GM23338 (cell line): ENCODE results near the gene PICALM. TPM values are rescaled to one million over a fixed set of nuclear protein-coding genes. Genes with fewer than 3 reads are reported as not detected.

ENCODE experiments used
- ATAC-seq: fragments of 200-7000 bp; cut with Tn5 transposase; 3 replicates; pipeline ENCODE4 v1.9.1; 2020
- DNase-seq: peaks from one replicate; pipeline ENCODE4 v3.0.0-alpha.2; 2015; ENCODE audit warnings: low spot score
- H2AFZ ChIP-seq: fragments of 200-600 bp; sonication (generic); 2 replicates; pipeline ENCODE4 v1.8.0; 2016; ENCODE audit warnings: antibody characterized with exemption, mild to moderate bottlenecking, moderate library complexity
- H3F3A ChIP-seq: fragments of 200-600 bp; sonication (generic); replicated peaks from 2 replicates; pipeline ENCODE4 v1.8.0; 2017; ENCODE audit warnings: antibody characterized with exemption, mixed run types, low read depth
- H3K27ac ChIP-seq: fragments of 200-600 bp; sonication (generic); 2 replicates; pipeline ENCODE4 v1.6.1; 2016; ENCODE audit warnings: low read depth
- H3K27me3 ChIP-seq: fragments of 200-600 bp; sonication (generic); 2 replicates; pipeline ENCODE4 v1.8.0; 2016; ENCODE audit warnings: mild to moderate bottlenecking, mixed run types, moderate library complexity; ENCODE audit not compliant: insufficient read depth
- H3K36me3 ChIP-seq: fragments of 200-600 bp; sonication (generic); 2 replicates; pipeline ENCODE4 v1.8.0; 2016; ENCODE audit warnings: mild to moderate bottlenecking; ENCODE audit not compliant: insufficient read depth
- H3K4me1 ChIP-seq: fragments of 200-600 bp; sonication (generic); 2 replicates; pipeline ENCODE4 v1.8.0; 2016; ENCODE audit warnings: mild to moderate bottlenecking, moderate library complexity; ENCODE audit not compliant: insufficient read depth
- H3K4me2 ChIP-seq: fragments of 200-600 bp; sonication (generic); 2 replicates; pipeline ENCODE4 v1.7.1; 2017; ENCODE audit warnings: mixed run types
- H3K4me3 ChIP-seq: fragments of 200-600 bp; sonication (generic); 2 replicates; pipeline ENCODE4 v1.6.1; 2016; ENCODE audit warnings: mixed run types
- H3K79me2 ChIP-seq: fragments of 200-600 bp; sonication (generic); replicated peaks from 2 replicates; pipeline ENCODE4 v1.8.0; 2017; ENCODE audit warnings: mild to moderate bottlenecking; ENCODE audit not compliant: insufficient read depth
- H3K9me2 ChIP-seq: fragments of 200-600 bp; sonication (generic); 2 replicates; pipeline ENCODE4 v1.8.0; 2017; ENCODE audit not compliant: insufficient read depth
- H4K20me1 ChIP-seq: fragments of 200-600 bp; sonication (generic); replicated peaks from 2 replicates; pipeline ENCODE4 v1.8.0; 2017; ENCODE audit warnings: mild to moderate bottlenecking; ENCODE audit not compliant: insufficient read depth
- H3K27ac Mint-ChIP-seq: 2 replicates; pipeline ENCODE4 v1.8.0; 2020; ENCODE audit warnings: inconsistent platforms, mild to moderate bottlenecking, moderate library complexity, mixed read lengths
- H3K27me3 Mint-ChIP-seq: 3 replicates; pipeline ENCODE4 v1.8.0; 2022; ENCODE audit warnings: low read depth, mild to moderate bottlenecking, moderate library complexity, mixed read lengths, inconsistent platforms; ENCODE audit not compliant: insufficient read depth, poor library complexity
- H3K36me3 Mint-ChIP-seq: 3 replicates; pipeline ENCODE4 v1.8.0; 2021; ENCODE audit warnings: low read depth, mild to moderate bottlenecking, inconsistent platforms, moderate library complexity, mixed read lengths
- H3K4me1 Mint-ChIP-seq: 3 replicates; pipeline ENCODE4 v1.8.0; 2020; ENCODE audit warnings: mild to moderate bottlenecking, inconsistent platforms, mixed read lengths
- H3K4me3 Mint-ChIP-seq: 3 replicates; pipeline ENCODE4 v1.8.0; 2021; ENCODE audit warnings: moderate library complexity, mild to moderate bottlenecking, inconsistent platforms, mixed read lengths
- H3K9me3 Mint-ChIP-seq: 3 replicates; pipeline ENCODE4 v1.8.0; 2020; ENCODE audit warnings: moderate library complexity, mild to moderate bottlenecking, inconsistent platforms, mixed read lengths
- ETS1 ChIP-seq: IDR thresholded peaks from 2 replicates; pipeline ENCODE4 v1.6.1; 2016; ENCODE audit warnings: antibody characterized with exemption
- EZH2 ChIP-seq: fragments of 200-600 bp; sonication (generic); IDR thresholded peaks from one replicate; pipeline ENCODE4 v1.8.0; 2017; ENCODE audit warnings: antibody characterized with exemption, mild to moderate bottlenecking, low read depth; ENCODE audit not compliant: unreplicated experiment
- EZH2phosphoT487 ChIP-seq: fragments of 200-600 bp; sonication (generic); IDR thresholded peaks from one replicate; pipeline ENCODE4 v1.8.1; 2018; ENCODE audit warnings: antibody characterized with exemption; ENCODE audit not compliant: unreplicated experiment
- JUNB ChIP-seq: IDR thresholded peaks from one replicate; pipeline ENCODE4 v1.6.1; 2016; ENCODE audit warnings: antibody characterized with exemption; ENCODE audit not compliant: unreplicated experiment
- NANOG ChIP-seq: IDR thresholded peaks from 2 replicates; pipeline ENCODE4 v1.6.1; 2016; ENCODE audit warnings: antibody characterized with exemption, borderline replicate concordance
- POLR2AphosphoS5 ChIP-seq: IDR thresholded peaks from 2 replicates; pipeline ENCODE4 v1.6.1; 2016; ENCODE audit warnings: antibody characterized with exemption, low read depth
- REST ChIP-seq: IDR thresholded peaks from one replicate; pipeline ENCODE4 v1.6.1; 2018; ENCODE audit warnings: antibody characterized with exemption; ENCODE audit not compliant: unreplicated experiment
- ZNF331 ChIP-seq: fragments of 250-450 bp; sonication (Bioruptor Pico); IDR thresholded peaks from 2 replicates; pipeline ENCODE4 v1.5.0; 2020; ENCODE audit warnings: low read depth, mild to moderate bottlenecking, moderate library complexity
- ZNF462 ChIP-seq: fragments of 250-450 bp; sonication (Bioruptor Pico); IDR thresholded peaks from 2 replicates; pipeline ENCODE4 v1.5.0; 2020; ENCODE audit warnings: mild to moderate bottlenecking, moderate library complexity
- polyA plus RNA-seq: library from polyadenylated mRNA; unstranded; fragments of >200 nt; fragmentation: Nextera tagmentation; extraction: Ambion mirVana; gene quantifications from 2 replicates; pipeline ENCODE4 v1.2.1, GENCODE V29; 2016
- total RNA-seq: library from RNA; depleted of rRNA; stranded (reverse); fragments of >200 nt; shearing (Covaris generic); gene quantifications from 2 replicates; pipeline ENCODE4 v1.2.3, GENCODE V29; 2014
- TF ChIP-seq, protein P1 (sequence below), 2 experiments: fragments of 200-600 bp in 1 of 2; sonication (generic) in 1 of 2; conservative IDR thresholded peaks; 2 replicates each; pipeline versions ENCODE4 v1.5.1 to v1.6.1; 2016 to 2017; ENCODE audit warnings: antibody characterized with exemption in 2 of 2, low read depth in 2 of 2, mild to moderate bottlenecking in 2 of 2, moderate library complexity in 1 of 2

Gene PICALM
- total and polyA plus RNA-seq, 2 experiments from 2014 or later: 27.9 to 134 TPM

DNA sequence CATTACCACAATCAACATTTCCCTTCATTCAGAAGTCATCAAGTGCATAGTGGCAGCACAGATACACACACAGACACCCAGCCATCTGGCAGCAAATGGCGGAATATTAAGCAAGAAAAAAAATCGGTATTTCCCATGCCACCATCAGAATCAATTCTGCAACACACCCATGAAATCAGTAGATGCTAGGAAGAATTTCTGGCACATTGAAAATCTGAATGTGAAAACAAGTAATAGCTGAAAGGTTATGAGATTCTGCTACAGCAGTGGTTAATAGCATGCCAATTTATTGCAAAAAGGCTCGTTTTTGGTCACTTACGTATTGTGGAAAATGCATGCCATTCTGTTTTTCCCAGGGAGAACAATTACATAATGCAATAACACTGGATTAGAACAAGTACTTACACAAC, 91.1 kb downstream of the PICALM start:
- DNase-seq: no peak
- Histone ChIP-seq H3K36me3 (peaks cover 5% of the 10 kb centered on the region), H3K79me2 (no peaks in the 10 kb centered on the region), H2AFZ (no peak overlapping the region), H3K4me2 (no peak overlapping the region), H3F3A (no peaks in the 10 kb centered on the region), H4K20me1 (no peaks in the 10 kb centered on the region), H3K9me2 (no peaks in the 10 kb centered on the region), H3K27ac (no peak overlapping the region), H3K4me3 (no peak overlapping the region), H3K27me3 (no peaks in the 10 kb centered on the region), H3K4me1 (no peaks in the 10 kb centered on the region)
- Mint-ChIP-seq H3K36me3 (peaks cover 22% of the 10 kb centered on the region; the same call in 2 of the 3 replicates), H3K4me3 (no peak overlapping the region), H3K4me1 (no peaks in the 10 kb centered on the region), H3K9me3 (no peaks in the 10 kb centered on the region), H3K27ac (no peak overlapping the region), H3K27me3 (no peaks in the 10 kb centered on the region)
- ATAC-seq: no peak
- TF ChIP-seq ZNF331 (no peak), ETS1 (no peak), EZH2 (no peak), ZNF462 (CRISPR knock-in tag) (no peak), JUNB (no peak), EZH2phosphoT487 (no peak), POLR2AphosphoS5 (no peak), NANOG (no peak), REST (no peak)
- TF ChIP-seq, protein P1, sequence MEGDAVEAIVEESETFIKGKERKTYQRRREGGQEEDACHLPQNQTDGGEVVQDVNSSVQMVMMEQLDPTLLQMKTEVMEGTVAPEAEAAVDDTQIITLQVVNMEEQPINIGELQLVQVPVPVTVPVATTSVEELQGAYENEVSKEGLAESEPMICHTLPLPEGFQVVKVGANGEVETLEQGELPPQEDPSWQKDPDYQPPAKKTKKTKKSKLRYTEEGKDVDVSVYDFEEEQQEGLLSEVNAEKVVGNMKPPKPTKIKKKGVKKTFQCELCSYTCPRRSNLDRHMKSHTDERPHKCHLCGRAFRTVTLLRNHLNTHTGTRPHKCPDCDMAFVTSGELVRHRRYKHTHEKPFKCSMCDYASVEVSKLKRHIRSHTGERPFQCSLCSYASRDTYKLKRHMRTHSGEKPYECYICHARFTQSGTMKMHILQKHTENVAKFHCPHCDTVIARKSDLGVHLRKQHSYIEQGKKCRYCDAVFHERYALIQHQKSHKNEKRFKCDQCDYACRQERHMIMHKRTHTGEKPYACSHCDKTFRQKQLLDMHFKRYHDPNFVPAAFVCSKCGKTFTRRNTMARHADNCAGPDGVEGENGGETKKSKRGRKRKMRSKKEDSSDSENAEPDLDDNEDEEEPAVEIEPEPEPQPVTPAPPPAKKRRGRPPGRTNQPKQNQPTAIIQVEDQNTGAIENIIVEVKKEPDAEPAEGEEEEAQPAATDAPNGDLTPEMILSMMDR (conservative IDR thresholded peaks at IDR 0.05; ENCODE audit: low read depth in 2 of 2): no peak
